C4-2B (cell line): ENCODE results near the gene FRMD4A.

ENCODE experiments used
- ZFX ChIP-seq: fragments of 450-650 bp; IDR thresholded peaks from 2 replicates; pipeline ENCODE4 v1.6.1; 2017
- TF ChIP-seq, protein P1 (sequence below): fragments of 450-650 bp; conservative IDR thresholded peaks from 2 replicates; pipeline ENCODE4 v1.5.1; 2017; ENCODE audit warnings: mild to moderate bottlenecking

DNA sequence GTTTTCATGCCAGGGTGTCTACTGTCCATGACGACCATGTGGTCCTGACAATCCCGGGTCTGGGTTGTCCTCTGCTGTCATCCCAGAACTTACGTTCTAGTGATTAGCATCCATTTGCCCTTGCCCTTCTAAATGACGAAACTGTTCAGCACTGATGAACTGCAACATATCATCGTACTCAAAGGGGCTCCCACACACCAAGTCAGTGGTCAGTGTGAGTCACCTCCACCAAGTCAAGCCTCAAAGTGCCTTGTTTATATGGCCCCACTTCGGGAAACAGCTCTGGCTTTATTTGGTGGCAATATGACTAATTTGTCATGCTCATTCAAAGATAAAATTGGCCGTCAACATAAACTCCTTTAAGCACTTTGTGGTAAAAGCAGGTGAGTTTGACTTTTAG, 110.7 kb downstream of the FRMD4A start:
- TF ChIP-seq, protein P1, sequence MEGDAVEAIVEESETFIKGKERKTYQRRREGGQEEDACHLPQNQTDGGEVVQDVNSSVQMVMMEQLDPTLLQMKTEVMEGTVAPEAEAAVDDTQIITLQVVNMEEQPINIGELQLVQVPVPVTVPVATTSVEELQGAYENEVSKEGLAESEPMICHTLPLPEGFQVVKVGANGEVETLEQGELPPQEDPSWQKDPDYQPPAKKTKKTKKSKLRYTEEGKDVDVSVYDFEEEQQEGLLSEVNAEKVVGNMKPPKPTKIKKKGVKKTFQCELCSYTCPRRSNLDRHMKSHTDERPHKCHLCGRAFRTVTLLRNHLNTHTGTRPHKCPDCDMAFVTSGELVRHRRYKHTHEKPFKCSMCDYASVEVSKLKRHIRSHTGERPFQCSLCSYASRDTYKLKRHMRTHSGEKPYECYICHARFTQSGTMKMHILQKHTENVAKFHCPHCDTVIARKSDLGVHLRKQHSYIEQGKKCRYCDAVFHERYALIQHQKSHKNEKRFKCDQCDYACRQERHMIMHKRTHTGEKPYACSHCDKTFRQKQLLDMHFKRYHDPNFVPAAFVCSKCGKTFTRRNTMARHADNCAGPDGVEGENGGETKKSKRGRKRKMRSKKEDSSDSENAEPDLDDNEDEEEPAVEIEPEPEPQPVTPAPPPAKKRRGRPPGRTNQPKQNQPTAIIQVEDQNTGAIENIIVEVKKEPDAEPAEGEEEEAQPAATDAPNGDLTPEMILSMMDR: no peak
- TF ChIP-seq ZFX: no peak
